Measurements from ENCODE around the gene EPM2A. TPM values are rescaled to one million over a fixed set of nuclear protein-coding genes. Genes with fewer than 3 reads are reported as not detected.

The EPM2A gene
- total RNA-seq = 10 to 100 TPM; 14.8 to 60.8 (median 25.3) TPM
- polyA plus RNA-seq = 1 to 10 TPM; 3.4 to 4.3 (median 4.1) TPM
- long read RNA-seq, donor 1, full-length matches to known transcripts = 4 of 4 reads
- long read RNA-seq, donor 1, partial matches to known transcripts = 0 of 4 reads
- long read RNA-seq, donor 1, other reads (novel, unspliced or antisense) = 0 of 4 reads
- long read RNA-seq, donor 2, full-length matches to known transcripts = 3 of 3 reads
- long read RNA-seq, donor 2, partial matches to known transcripts = 0 of 3 reads
- long read RNA-seq, donor 2, other reads (novel, unspliced or antisense) = 0 of 3 reads
- long read RNA-seq, donor 3, partial matches to known transcripts = 0 of 1 reads
- long read RNA-seq, donor 3, other reads (novel, unspliced or antisense) = 0 of 1 reads
- long read RNA-seq, donor 4 = 0 reads
- long read RNA-seq, donor 5, partial matches to known transcripts = 0 of 1 reads
- long read RNA-seq, donor 5, other reads (novel, unspliced or antisense) = 0 of 1 reads
- long read RNA-seq, donor 6, full-length matches to known transcripts = 11 of 11 reads
- long read RNA-seq, donor 6, partial matches to known transcripts = 0 of 11 reads
- long read RNA-seq, donor 6, other reads (novel, unspliced or antisense) = 0 of 11 reads
- long read RNA-seq, donor 7, full-length matches to known transcripts = 3 of 3 reads
- long read RNA-seq, donor 7, partial matches to known transcripts = 0 of 3 reads
- long read RNA-seq, donor 7, other reads (novel, unspliced or antisense) = 0 of 3 reads
- long read RNA-seq, donor 8, full-length matches to known transcripts = 4 of 4 reads
- long read RNA-seq, donor 8, partial matches to known transcripts = 0 of 4 reads
- long read RNA-seq, donor 8, other reads (novel, unspliced or antisense) = 0 of 4 reads
- long read RNA-seq, donor 9, full-length matches to known transcripts = 3 of 3 reads
- long read RNA-seq, donor 9, partial matches to known transcripts = 0 of 3 reads
- long read RNA-seq, donor 9, other reads (novel, unspliced or antisense) = 0 of 3 reads
- long read RNA-seq, donor 10, full-length matches to known transcripts = 2 of 2 reads
- long read RNA-seq, donor 10, partial matches to known transcripts = 0 of 2 reads
- long read RNA-seq, donor 10, other reads (novel, unspliced or antisense) = 0 of 2 reads

GRCh38 chr6:145735356-145736165 lies at the start of gene EPM2A:
Gene EPM2A (minus strand): TSS chr6:145735520. CDS start chr6:145735498, 22 bp downstream.
- TF ChIP-seq CTCF (IDR thresholded peaks at IDR 0.05) = peak in 2 of 7 experiments; percentile 7 to 14
- peak; percentile 25 to 76 (median 70) for TF ChIP-seq POLR2AphosphoS5 (IDR thresholded peaks at IDR 0.05)
- no peak for TF ChIP-seq POLR2A (IDR thresholded peaks at IDR 0.05)
- no peak for TF ChIP-seq EP300 (IDR thresholded peaks at IDR 0.05)
- peak within 1 kb of the TSS; percentile 59 to 71 (median 70) for H3K4me3 ChIP-seq
- WGBS, 5 donors = 0 to 1% (median 1%) methylated on average over 25 to 69 of the region's 69 CpGs
- no peaks in the 10 kb centered on the region for H3K27me3 ChIP-seq
- peak within 1 kb of the TSS; percentile 96 to 98 (median 97) for H3K27ac ChIP-seq
- DNase-seq = peak; percentile 87 to 92
- H3K9me3 ChIP-seq = no peaks in the 10 kb centered on the region
- H3K4me1 ChIP-seq = peaks cover 0 to 38% (median 17%) of the 10 kb centered on the region in 4 donors
- no peaks in the 10 kb centered on the region for H3K36me3 ChIP-seq
- intact Hi-C loops (cut with DNase I; ENCODE audit: low total_unique reads) = no loop called here

GRCh38 chr6:145784683-145785082 lies 49.4 kb upstream of the EPM2A start:
- intact Hi-C loops (cut with DNase I; ENCODE audit: low total_unique reads) = no loop called here
- H3K9me3 ChIP-seq = peaks cover 0 to 4% (median 0%) of the 10 kb centered on the region in 4 donors
- TF ChIP-seq CTCF (IDR thresholded peaks at IDR 0.05) = no peak
- TF ChIP-seq POLR2AphosphoS5 (IDR thresholded peaks at IDR 0.05) = no peak
- TF ChIP-seq EP300 (IDR thresholded peaks at IDR 0.05) = no peak
- no peak for TF ChIP-seq POLR2A (IDR thresholded peaks at IDR 0.05)
- no peaks in the 10 kb centered on the region for H3K27me3 ChIP-seq
- no peak for DNase-seq
- peaks cover 0 to 24% (median 8%) of the 10 kb centered on the region in 4 donors for H3K36me3 ChIP-seq
- no peaks in the 10 kb centered on the region for H3K4me1 ChIP-seq
- H3K4me3 ChIP-seq = no peak overlapping the region
- 71 to 90% (median 88%) methylated on average over 1 of the region's 1 CpG for WGBS, 5 donors
- H3K27ac ChIP-seq = no peak overlapping the region

GRCh38 chr6:145783796-145784195 lies 48.5 kb upstream of the EPM2A start:
- Histone ChIP-seq H3K36me3 (peaks cover 0 to 24% (median 8%) of the 10 kb centered on the region in 4 donors), H3K9me3 (peaks cover 0 to 8% (median 0%) of the 10 kb centered on the region in 4 donors), H3K4me1 (no peaks in the 10 kb centered on the region), H3K27ac (no peak overlapping the region), H3K27me3 (no peaks in the 10 kb centered on the region), H3K4me3 (no peak overlapping the region)
- intact Hi-C loops (cut with DNase I; ENCODE audit: low total_unique reads) = no loop called here
- no peak for DNase-seq
- TF ChIP-seq POLR2AphosphoS5 (IDR thresholded peaks at IDR 0.05) = no peak
- no peak for TF ChIP-seq CTCF (IDR thresholded peaks at IDR 0.05)
- no peak for TF ChIP-seq EP300 (IDR thresholded peaks at IDR 0.05)
- no peak for TF ChIP-seq POLR2A (IDR thresholded peaks at IDR 0.05)
- 86 to 91% (median 88%) methylated on average over 5 of the region's 5 CpGs for WGBS, 5 donors

All from stomach (tissue), 19 donors.